ENCODE data around the gene GET4. TPM values are rescaled to one million over a fixed set of nuclear protein-coding genes. Genes with fewer than 3 reads are reported as not detected.

Gene GET4
- total and polyA plus RNA-seq, 10 of the 15 experiments (the other 5 are each of a cell fraction or from before 2014, with no cell fraction given): 0.66 to 73.8 (median 34.0) TPM

DNA sequence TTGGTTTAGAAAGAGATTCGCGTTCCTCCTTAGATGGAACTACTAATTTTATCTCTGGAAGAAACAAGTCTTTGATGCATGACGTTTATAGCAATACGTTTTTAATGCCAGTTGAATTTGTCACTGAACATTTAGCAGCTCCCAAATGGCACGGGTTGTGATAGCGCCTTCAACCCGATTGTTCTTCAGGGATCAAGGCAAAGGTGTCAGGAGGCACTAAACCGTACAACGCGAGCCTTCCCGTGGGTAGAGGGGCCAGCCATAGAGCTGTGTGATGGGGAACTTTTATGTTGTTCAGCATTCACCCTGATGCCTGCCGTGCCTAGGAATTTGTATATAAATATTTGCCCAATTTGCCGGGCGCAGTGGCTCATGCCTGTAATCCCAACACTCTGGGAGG lies 3.4 kb downstream of the GET4 start:
- ChIA-PET CTCF (interaction anchor here (0.9 kb wide), 1 partner anchor 296 kb away, joined by 3 read pairs; no protein-coding TSS in a partner anchor), POLR2A (no interaction called here), SMC1A (ENCODE audit: uncharacterized antibody, unreplicated experiment) (no interaction called here), RAD21 (ENCODE audit: unreplicated experiment) (no interaction called here)
- no peaks in the 10 kb centered on the region for H3K27me3 ChIP-seq (replicated peaks in 1 of 2; ENCODE audit: control insufficient read depth in 2 of 2, insufficient read depth in 2 of 2, low read length in 1 of 2)
- intact Hi-C loops (cut with micrococcal nuclease; ENCODE audit: unreplicated experiment) (loop anchor here (10.0 kb wide), 1 partner anchor 355 kb away; no protein-coding TSS in a partner anchor), in situ Hi-C loops (cut with MboI) (no loop called here)
- WGBS (ENCODE audit: insufficient coverage, insufficient replicate concordance, low lambda C conversion rate, missing lambda C conversion rate): 92% methylated on average over 14 of the region's 14 CpGs
- H3K4me2 ChIP-seq (ENCODE audit: control insufficient read depth, insufficient read depth): no peak overlapping the region
- no peak for TF ChIP-seq RCOR1 (conservative IDR thresholded peaks at IDR 0.05; ENCODE audit: low read depth, low read length)
- no peak for TF ChIP-seq ATF7 (IDR thresholded peaks at IDR 0.05; ENCODE audit: low read depth)
- no peak for TF ChIP-seq TARDBP (IDR thresholded peaks at IDR 0.05; ENCODE audit: borderline replicate concordance)
- TF ChIP-seq, protein P1, sequence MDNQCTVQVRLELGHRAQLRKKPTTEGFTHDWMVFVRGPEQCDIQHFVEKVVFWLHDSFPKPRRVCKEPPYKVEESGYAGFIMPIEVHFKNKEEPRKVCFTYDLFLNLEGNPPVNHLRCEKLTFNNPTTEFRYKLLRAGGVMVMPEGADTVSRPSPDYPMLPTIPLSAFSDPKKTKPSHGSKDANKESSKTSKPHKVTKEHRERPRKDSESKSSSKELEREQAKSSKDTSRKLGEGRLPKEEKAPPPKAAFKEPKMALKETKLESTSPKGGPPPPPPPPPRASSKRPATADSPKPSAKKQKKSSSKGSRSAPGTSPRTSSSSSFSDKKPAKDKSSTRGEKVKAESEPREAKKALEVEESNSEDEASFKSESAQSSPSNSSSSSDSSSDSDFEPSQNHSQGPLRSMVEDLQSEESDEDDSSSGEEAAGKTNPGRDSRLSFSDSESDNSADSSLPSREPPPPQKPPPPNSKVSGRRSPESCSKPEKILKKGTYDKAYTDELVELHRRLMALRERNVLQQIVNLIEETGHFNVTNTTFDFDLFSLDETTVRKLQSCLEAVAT (IDR thresholded peaks at IDR 0.05): no peak
- no peak for TF ChIP-seq POU2F2 (IDR thresholded peaks at IDR 0.05; ENCODE audit: borderline replicate concordance, low read depth, low read length)
- TF ChIP-seq POLR2AphosphoS5 (IDR thresholded peaks at IDR 0.05; ENCODE audit: low read length): no peak
- no peak for TF ChIP-seq KLF5 (IDR thresholded peaks at IDR 0.05; ENCODE audit: partially characterized antibody)
- TF ChIP-seq ZSCAN29 (IDR thresholded peaks at IDR 0.05): no peak
- TF ChIP-seq RB1 (IDR thresholded peaks at IDR 0.05; ENCODE audit: borderline replicate concordance): no peak
- no peak for DNase-seq (ENCODE audit: low read depth, low spot score)
- H3K36me3 ChIP-seq (ENCODE audit: control insufficient read depth in 2 of 2, insufficient read depth in 2 of 2, low read length in 1 of 2): peaks cover 0 to 3% of the 10 kb centered on the region in 2 experiments; a peak in 3 of 4 replicates
- no peak overlapping the region for H2AFZ ChIP-seq (ENCODE audit: control insufficient read depth, low read depth, low read length)
- H3K79me2 ChIP-seq (ENCODE audit: control insufficient read depth, insufficient read depth, low read length): peaks cover 54% of the 10 kb centered on the region
- no peak overlapping the region for H3K4me3 ChIP-seq
- ATAC-seq: no peak
- no TSS peak for BruUV-seq (replicated peaks)
- no peak for FAIRE-seq
- no peak overlapping the region for H3K9ac ChIP-seq (ENCODE audit: control insufficient read depth, insufficient read depth, low read length)
- H3K4me1 ChIP-seq (ENCODE audit: control insufficient read depth, insufficient read depth, low read length): no peaks in the 10 kb centered on the region
- no peak overlapping the region for H3K27ac ChIP-seq (ENCODE audit: control insufficient read depth, insufficient read depth)
- H3K9me3 ChIP-seq (replicated peaks; ENCODE audit: control insufficient read depth, insufficient read depth, low read length): no peaks in the 10 kb centered on the region; the same call in 2 of the 3 replicates
- peaks cover 3% of the 10 kb centered on the region; the same call in 1 of the 2 replicates for H4K20me1 ChIP-seq (ENCODE audit: control insufficient read depth, insufficient read depth)
